Hypothalamus (tissue), 51 donors: ENCODE results near the gene ZNRF3.
A peak's percentile ranks its signal among the peaks of the same experiment; 100 is the strongest.
"Not testable (repeated sequence)": the region's sequence is repeated elsewhere in the genome, so short reads cannot be mapped to it uniquely, and the experiment has no call there.

Source experiments
- DNase-seq, 51 donors: peaks; one replicate each; lab custom pipeline; 2025; lab: John Stamatoyannopoulos, UW

The ZNRF3 gene

DNA sequence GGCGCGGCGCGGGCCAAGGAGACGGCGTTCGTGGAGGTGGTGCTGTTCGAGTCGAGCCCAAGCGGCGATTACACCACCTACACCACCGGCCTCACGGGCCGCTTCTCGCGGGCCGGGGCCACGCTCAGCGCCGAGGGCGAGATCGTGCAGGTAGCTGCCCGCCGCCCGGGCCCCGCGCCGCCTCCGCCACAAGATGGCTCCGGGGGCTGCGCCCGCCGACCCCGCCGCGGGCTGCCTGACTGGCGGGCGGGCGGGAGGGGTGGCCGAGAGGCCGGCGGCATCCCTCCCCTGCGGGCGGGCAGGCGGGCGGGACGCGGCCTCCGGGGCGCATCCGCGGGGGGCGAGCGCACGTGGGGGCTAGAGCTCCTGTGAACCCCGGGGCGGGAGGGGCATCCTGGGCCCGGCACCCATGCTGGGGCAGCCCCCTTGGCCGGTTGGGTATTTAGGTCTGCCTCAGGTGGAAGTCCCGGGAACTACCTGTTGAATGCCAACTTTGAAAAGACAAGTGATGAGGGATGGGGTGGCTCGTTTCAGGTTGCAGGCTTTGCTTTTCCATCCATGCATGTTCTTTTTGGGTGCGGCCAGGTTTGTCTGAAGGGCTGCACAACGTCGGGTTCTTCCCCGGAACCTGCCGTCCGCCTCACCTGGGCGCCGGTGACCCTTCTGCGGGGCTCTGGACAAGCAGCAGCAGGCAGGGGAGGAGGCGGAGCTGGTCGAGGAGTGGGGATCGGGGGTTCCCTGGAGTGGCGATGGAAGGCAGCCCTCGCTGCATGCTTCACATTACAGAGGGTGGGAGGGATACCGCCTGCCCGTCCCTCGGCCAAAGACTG lies 760 bp downstream of the ZNRF3 start:
- peak in 7 of 51 donors; percentile 8 to 29 (median 21) for DNase-seq

DNA sequence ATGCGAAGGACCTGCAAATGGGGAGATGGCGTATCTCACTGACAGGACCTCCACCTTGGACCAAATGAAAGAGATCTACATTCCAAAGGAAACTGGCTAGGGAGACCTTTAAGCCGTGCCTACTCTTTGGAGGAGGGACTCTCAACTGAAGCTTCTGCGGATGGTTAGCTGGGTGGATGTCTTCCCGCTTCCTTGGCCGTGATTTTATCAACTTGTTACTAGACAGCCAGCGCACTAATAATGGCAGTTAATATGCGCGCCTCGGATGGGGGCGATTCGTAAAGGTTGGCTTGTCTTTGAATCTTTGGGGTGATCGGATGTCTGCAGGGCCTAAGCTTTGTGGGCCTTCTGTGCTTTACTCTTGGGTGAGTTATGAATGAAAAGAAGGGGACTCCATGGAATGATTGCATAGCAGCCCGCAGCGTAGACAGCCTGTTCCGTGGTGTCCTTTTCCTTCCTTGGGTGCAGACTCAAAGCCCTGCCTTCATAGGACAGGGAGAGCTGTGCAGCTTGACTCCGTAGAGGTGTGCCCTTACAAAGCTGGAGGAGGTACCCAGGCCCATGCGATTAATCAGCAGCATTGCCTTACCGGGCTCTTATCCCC lies 1.5 kb downstream of the ZNRF3 start:
- no peak for DNase-seq

DNA sequence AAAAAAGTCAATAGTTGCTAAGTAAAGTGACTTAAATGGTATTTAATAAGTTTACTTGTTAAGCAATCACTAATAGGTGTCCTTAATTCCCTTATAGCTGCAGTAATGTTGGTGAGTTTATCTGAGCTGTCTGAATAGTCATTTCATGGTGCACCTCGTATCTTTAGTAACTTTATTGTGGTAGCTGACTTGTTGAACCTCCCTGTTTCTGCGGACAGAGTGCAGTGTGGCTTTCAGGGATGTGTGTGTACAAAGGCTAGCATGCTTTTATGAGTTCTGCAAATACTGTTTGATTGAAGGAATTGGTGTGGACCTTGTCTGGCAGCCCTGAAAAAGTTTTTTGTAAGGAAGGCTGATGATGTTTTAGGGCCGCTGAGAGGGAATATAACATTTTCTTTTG lies 2.6 kb downstream of the ZNRF3 start:
- no peak for DNase-seq

DNA sequence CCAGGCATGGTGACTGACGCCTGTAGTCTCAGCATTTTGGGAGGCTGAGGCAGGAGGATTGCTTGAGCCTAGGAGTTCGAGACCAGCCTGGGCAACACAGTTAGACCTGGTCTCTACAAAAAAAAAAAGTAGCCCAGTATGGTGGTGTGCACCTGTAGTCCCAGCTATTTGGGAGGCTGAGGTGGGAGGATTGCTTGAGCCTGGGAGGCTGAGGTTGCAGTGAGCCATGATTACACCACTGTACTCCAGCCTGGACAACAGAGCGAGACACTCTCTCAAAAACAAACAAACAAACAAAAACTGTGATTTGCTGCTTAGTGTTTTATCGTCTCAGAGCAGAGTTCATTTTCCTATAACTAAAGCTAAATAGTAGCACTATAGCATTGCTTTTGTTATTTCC lies 3.3 kb downstream of the ZNRF3 start:
- not testable (repeated sequence) for DNase-seq

DNA sequence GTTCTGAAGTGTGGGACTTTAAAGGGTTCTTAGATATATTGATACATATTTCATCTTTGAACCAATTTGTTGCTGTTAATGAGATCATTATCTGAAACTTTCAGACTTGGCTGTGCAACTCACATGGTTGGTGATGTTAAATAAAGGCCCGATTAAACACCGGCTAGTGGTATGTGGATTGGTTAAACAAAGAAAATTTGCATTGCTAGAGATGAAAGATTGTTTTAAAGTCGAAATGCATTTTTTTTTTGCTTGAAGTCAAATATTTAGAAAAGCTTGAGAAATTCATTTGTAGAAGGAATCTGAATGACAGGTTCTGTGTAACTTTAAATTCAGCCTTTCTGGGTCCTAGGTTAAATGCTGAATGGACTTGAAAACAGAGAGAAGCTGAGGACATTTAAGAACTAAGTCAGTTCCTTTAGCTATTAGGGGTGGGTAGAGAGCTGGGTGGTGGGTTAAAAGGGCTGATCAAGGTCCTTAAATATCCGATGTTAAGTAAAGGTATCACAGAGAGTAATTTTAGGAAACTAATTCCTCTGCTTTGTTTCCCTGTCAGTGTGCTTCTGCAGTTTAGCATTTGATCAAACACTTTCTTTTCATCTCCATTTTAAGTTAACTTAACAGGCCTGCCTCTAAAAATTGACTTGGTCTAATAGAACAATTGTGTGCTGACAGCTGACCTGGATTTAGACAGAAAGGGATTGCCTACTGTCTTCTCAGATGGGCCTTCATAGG lies 4.5 kb downstream of the ZNRF3 start:
- no peak for DNase-seq

DNA sequence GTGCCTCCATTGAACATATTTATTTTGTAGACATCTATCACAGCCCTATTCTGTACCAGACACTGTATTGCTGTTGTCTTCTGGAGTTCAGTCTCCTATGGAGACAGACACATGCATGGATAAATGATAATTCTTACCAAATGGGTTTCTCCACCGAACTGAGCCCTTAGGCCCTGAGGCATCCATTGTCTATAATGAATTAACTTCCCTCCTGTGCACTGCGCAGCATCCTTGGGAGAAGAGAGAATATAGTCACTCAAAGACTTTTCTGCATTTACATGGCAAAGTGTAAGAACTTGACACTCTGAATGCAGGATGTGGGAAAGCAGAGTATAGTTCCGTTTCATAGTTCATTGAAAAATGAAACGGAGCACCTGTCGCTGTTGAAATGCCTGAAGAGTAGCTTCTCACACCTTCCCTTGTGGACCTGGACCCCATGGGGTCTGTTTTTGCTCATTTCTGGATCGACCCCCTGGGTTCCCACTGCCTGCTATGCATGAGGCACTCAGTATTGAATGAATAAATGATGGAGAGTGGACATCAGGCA lies 6.2 kb downstream of the ZNRF3 start:
- DNase-seq, result no peak

DNA sequence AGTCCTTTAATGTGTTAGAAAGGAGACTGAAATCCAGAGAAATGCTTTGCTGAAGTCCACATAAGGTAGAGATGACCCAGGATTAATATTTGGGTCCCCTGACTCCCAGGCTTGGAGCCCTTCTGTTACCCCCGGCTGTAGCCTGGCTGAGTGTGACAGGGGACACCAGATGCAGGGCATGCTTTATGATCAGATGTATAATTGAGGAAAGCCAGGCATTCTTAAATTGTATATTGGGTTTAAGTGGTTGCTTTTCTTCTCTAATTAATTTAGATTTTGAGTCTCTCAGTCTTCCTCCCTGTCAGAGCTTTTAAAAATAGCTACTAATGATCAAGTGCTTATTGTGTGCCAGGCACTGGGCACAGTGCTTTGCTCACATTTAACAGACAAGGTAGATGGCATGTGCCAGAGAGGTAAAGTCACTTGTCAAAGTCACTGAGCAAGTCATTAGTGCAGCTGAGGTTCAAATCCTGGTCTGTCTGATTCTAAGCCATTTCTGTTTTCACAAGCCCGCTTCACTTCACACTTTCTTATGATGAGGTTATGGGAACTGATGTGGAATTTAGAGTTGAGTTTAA lies 7.9 kb downstream of the ZNRF3 start:
- no peak for DNase-seq

DNA sequence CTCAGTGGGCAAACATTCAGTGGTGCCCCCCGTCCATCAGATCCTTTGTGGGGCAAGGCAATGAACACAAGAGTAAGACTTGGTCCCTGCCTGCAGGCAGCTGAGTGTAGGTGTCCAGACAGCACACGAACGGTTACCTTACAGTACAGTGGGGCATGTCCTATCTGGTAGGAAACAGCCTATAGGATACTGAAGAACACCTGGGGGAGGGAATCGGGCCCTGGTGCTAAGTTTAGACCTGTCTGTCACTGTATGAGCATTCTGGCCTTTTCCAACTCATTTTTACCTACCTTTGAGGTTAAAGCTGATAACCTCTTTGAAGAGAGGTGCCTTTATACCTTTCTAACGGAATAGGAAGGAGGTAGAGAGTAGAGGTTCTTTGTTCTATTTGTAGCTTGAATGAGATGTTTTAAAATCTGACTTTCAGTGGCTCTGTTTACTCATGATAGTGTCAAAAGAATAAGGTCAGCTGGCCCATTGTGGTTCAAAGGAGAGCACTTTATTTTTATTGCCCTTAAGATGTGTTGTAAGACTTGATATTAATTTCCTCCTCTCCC lies 8.9 kb downstream of the ZNRF3 start:
- no peak for DNase-seq

DNA sequence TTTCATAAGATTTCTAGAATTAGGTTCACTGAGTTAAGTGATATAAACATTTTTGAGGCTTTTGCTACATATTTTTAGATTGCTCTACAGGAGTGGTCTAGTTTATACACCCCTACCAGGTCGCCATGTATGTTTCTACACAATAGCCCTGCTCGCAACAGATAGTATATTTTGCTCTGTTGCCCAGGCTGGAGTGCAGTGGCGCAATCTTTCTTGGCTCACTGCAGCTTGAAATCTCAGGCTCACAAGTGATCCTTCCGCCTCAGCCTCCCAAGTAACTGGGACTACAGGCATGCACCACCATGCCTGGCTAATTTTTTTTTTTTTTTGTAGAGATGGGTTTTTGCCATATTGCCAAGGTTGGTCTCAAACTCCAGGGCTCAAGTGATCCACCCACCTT lies 10.4 kb downstream of the ZNRF3 start:
- no peak for DNase-seq

DNA sequence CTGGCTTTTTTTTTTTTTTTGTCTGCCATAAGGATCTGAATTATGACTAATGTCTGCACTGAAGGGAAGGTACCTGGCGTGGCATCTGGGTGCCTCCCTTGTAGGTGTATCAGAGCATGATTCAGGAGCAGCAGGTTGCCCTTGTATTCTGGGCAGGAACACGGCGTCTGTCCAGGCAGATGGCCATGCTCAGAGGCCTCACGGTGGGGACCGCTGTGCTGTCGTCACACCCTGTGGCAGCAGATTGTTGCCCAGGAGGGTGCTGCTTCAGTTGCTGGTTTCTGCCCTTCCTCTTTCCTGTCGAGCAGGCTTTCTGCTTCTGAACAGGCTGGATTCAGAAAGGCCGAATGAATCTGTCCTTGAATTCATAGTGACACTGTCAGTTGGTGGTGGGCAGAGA lies 11.0 kb downstream of the ZNRF3 start:
- DNase-seq, result peak in 3 of 51 donors; percentile 12 to 27 (median 20)

DNA sequence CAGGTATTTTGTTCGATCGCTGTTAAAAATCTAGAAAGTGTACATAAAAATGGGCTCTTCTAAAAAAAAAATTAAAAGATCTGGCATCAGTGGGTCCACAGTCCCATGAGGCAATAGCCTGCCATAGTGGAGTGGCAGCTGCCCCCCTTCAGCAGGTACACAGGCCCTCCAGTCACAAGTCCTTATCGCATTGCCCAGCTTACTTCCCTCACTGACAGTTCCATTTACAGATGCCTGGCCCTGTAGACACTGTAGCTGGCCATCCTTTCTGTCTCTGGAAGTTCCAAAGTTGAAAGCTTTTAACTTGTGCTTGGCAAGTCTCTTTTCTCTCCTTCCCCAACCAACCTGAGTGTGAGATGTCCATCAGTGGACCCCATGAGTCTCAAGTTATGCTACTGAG lies 11.4 kb downstream of the ZNRF3 start:
- DNase-seq, result no peak

DNA sequence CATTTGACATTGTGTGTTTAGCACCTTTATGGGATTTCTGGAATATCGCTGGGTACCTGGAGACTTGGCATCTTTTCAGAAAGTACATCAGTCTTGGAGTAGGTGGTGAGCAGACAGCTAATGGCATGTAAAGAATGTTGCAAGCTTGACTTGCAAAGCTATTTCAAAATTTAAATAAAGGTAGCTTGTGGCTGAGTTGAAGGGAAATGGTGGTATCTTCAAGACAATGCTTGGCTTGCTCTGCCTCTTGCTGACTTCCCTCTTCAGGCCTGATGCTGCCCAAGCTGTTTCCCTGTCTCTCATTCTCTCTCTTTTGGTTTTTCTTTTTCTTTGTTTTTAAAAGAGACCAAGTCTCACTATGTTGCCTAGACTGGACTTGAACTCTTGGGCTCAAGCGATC lies 13.2 kb downstream of the ZNRF3 start:
- no peak for DNase-seq

DNA sequence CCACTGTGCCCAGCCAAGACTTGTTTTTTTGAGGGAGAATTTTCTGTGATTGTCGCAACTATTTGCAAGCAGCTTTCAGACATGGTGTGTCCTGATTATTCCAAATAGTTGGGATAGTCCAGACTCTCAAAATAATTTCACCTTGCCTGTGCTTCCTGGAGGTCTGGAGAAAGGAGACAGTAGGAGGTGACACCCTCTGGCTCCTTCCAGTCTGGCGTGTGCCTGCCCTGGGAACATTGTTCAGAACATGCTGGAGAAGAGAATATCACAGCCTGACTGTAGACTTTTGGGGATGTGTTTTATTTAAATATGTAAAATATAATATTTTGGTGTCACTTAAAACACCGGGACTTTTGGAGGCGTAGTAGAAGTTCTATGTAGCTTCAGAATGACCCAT lies 14.9 kb downstream of the ZNRF3 start:
- DNase-seq, result no peak

DNA sequence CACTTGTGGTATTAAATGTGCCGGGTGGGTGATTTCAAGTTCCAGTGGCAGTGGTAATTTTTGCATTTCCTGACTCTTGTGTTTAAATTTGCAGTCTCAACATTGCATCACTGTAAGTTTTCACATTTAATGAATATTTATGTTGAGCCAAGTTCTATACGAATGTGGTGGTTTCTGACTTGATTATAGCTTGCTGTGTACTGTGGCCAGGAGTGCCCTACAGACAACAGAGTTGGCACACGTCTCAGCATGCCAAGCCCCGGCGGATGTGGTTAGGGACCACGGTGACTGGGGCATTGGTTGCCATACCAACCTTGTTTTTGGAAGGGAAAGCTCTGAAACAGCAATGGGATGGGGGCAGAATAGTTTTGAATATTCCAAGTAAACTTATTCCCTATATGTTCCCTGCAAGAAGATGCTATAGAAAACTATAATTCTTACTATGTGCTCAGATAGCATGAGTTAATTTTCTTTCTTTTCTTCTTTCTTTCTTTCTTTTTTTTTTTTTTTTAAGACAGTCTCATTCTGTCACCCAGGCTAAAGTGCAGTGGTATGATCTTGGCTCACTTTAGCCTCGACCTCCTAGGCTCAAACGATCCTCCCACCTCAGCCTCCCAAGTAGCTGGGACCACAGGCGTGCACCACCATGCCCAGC lies 16.0 kb downstream of the ZNRF3 start:
- no peak for DNase-seq

DNA sequence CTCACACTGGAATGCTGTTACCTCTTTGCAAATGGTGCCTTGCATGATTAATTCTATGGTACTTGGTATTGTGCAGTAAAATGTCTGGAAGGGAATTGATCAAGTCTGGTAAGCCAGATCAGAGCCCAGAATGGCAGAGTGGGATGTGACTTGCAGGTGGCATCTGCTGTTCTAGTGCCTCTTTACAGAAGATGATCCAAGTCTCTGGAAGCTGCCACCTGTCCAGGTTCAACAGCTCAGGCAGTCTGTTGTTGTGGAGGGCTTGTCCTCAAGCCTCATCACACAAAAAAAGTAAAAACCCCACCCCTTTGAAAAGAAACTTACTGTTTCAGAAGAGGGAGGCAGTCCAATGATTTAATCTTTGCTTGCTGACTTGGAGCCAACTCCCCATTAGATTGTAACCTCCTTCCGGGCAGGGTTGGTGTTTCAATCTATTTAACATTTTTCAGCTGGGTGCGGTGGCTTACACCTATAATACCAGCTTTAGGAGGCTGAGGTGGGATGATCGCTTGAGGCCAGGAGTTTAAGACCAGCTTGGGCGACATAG lies 17.1 kb downstream of the ZNRF3 start:
- no peak for DNase-seq

DNA sequence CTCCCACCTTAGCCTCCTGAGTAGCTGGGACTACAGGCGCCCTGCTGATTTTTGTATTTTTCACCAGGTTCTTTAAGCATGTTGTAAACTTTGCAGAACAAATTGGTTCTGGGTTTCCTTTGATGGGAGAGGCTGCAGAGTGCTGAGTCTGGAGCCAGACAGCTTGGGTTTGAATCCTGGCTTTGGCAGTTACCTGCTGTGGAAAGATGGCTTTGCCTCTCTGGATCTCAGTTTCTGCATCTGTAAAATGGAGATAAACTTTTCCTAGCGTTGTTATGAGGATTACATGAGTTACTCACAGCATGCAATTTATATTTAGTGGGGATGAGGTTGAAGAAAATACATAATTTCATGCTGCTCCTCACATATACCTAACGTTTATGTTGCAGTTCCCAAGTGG lies 19.1 kb downstream of the ZNRF3 start:
- no peak for DNase-seq

DNA sequence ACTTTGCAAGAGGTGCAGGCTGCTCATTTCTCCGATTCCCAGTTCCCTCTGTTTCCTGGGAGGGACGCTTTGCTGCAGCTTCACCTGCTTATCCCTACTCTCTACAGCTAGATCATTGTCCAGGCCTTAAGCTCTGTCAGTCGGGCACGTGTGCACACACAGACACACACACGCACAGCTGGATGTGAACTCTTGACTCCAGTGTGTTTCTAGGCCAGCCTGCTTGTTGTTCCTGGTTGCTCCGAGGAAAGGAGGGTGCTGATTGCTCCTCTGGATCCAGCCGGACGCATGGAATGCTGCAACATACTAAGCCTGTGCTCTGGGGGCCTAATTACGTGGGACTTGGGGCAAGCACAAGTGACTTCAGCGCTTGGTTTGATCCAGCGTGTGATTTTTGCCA lies 19.7 kb downstream of the ZNRF3 start:
- DNase-seq, result no peak

DNA sequence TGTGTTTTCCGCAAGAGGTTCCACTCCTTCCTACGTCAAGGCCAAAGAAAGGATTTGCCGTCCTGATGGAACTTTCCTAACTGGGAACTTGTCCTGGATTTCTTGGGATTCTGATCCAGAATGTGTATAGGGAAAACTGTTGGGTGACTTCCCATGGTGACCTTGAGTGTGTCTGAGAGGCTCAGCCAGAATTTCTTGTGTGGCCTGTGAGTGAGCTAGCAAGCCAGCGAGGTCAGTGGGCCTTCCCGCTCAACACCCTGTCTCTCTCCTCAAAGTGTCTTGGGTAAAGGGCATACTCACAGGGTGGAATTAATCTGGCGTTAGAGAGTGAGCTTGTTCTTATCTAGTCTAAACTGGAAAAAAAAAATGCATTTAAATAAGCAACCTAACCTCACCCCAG lies 20.4 kb downstream of the ZNRF3 start:
- DNase-seq, result peak in 1 of 51 donors; percentile 16

DNA sequence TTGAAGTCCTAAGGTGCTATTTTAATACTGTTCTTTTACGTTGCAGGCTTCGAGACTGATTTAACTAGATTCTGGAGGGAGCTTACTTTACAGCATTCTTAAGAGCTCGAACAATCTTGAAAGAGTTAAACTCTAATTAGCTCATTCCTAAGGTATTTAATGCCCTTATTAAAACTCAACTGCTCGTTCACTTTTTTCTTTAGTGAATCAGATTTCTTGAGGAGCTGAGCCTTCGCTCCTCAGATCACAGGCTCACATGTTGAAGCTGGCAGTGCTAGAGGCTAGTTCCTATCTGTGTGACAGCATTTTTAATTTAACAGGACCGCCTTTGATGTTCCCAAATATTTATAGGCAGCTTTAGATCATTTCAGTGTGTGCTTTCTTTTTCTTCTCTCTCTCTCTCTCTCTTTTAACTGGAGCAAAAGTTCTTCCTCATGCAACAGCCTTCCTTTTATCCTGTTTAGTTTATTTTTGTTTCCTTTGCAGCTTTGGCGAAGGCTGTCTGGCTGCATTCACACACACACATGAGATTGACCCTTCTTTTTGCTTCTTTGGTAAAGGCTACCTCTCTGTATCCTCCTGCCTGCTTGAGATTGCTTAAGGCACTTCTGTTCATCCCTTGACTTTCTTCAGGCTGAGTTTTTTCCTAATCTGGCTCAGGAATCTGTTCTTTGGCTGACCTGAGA lies 21.0 kb downstream of the ZNRF3 start:
- no peak for DNase-seq
